T-helper 17 cell (primary cell): ENCODE measurements around the gene APOL1. TPM values are rescaled to one million over a fixed set of nuclear protein-coding genes. Genes with fewer than 3 reads are reported as not detected.
A peak's percentile ranks its signal among the peaks of the same experiment; 100 is the strongest.
"Not testable (repeated sequence)": the region's sequence is repeated elsewhere in the genome, so short reads cannot be mapped to it uniquely, and the experiment has no call there.

Experiments used
- ATAC-seq: fragments of 150-1000 bp; cut with Tn5 transposase; 2 replicates; pipeline ENCODE4 v1.10.0; 2021; ENCODE audit warnings: mild to moderate bottlenecking, moderate library complexity
- DNase-seq, 3 donors: peaks; one replicate each; pipeline versions ENCODE4 v3.0.0 to v3.0.0-alpha.2; 2020 to 2021
- H3K9me3 ChIP-seq: one replicate; pipeline ENCODE4 v1.7.0; 2013; ENCODE audit warnings: low read length, mild to moderate bottlenecking; ENCODE audit not compliant: control insufficient read depth, poor library complexity, severe bottlenecking
- H3K27ac Mint-ChIP-seq: one replicate; pipeline ENCODE4 v1.8.0; 2022; ENCODE audit warnings: mild to moderate bottlenecking, moderate library complexity, mixed read lengths
- H3K27me3 Mint-ChIP-seq: one replicate; pipeline ENCODE4 v1.8.0; 2022; ENCODE audit warnings: mixed read lengths
- H3K36me3 Mint-ChIP-seq: one replicate; pipeline ENCODE4 v1.8.0; 2022; ENCODE audit warnings: low read depth, mixed read lengths
- H3K4me1 Mint-ChIP-seq: one replicate; pipeline ENCODE4 v1.8.0; 2022; ENCODE audit warnings: mild to moderate bottlenecking, mixed read lengths
- H3K4me3 Mint-ChIP-seq: one replicate; pipeline ENCODE4 v1.8.0; 2022; ENCODE audit warnings: mild to moderate bottlenecking, moderate library complexity, mixed read lengths
- total RNA-seq, 4 donors: library from RNA in 2 of 4; stranded (reverse) in 2 of 4; gene quantifications; one replicate each; pipeline ENCODE4 v1.2.3 and lab custom pipeline; 2022 to 2026

Gene APOL1, protein sequence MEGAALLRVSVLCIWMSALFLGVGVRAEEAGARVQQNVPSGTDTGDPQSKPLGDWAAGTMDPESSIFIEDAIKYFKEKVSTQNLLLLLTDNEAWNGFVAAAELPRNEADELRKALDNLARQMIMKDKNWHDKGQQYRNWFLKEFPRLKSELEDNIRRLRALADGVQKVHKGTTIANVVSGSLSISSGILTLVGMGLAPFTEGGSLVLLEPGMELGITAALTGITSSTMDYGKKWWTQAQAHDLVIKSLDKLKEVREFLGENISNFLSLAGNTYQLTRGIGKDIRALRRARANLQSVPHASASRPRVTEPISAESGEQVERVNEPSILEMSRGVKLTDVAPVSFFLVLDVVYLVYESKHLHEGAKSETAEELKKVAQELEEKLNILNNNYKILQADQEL
- 10 to 100 TPM; 12.5 to 15.0 TPM for total RNA-seq
- total RNA-seq (lab: John Stamatoyannopoulos, UW), result 8.7 to 11.4 reads per million in 2 donors

DNA sequence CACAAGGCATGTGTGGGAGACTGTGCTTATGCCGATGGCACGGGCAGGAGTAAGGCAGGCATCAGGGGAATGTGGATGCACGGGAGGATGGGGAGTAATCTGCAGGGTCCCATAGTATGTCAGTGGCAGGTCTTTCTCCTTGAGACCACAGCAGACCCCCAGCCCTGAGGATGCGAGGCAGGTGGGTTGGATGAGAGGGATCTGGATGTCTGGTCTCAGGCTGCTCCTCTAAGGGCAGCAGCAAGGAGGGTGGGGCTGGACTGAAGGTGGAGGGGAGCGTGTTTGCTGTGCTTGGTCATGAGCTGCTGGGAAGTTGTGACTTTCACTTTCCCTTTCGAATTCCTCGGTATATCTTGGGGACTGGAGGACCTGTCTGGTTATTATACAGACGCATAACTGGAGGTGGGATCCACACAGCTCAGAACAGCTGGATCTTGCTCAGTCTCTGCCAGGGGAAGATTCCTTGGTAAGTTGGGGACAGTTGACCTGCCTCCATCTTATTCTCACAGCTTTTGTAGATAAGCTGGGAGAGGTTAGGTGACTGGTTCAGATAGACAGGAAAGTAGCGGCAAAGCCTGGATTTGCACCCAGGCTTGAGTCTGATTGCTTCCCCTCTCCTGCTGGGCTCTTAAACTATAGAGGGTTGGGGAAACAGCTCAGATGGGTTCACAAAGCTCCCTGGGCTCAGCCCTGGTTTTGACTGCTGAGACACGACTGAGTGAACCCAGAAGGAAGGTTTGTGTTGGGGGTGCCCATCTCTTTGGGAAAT lies at the start of gene APOL1:
Gene APOL1, plus strand, starts transcription at position 380 of the 769 bp plus-strand sequence. CDS start 1,823 bp downstream, outside the sequence.
- H3K36me3 Mint-ChIP-seq, result no peaks in the 10 kb centered on the region
- H3K4me1 Mint-ChIP-seq, result peaks cover 41% of the 10 kb centered on the region

DNA sequence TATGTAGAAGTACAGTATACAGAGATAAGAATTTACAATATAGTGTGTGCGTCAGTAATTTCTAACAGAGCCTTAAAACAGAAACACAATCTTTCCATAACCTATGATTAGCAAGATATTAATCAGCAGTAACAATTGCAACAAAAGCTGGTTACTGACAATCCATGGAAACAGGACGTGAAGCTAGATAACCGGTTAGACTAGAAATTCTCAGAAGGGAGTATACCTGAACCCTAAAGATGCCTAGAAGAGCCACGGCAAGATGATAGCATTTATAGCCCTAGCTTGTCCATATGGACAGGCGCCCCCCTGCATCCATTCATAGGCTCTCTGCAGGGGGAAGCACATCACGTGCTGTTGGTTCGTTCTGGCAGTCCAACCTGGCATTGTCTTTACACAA lies 49.5 kb upstream of the APOL1 start:
- not testable (repeated sequence) for DNase-seq, H3K4me1 Mint-ChIP-seq, ATAC-seq, H3K4me3 Mint-ChIP-seq, H3K9me3 ChIP-seq, H3K27ac Mint-ChIP-seq, H3K36me3 Mint-ChIP-seq
- H3K27me3 Mint-ChIP-seq, result peaks cover 38% of the 10 kb centered on the region

More for the DNA sequence above, at the start of gene APOL1:
- ATAC-seq (peak; percentile 88), DNase-seq (no peak)
- H3K27ac Mint-ChIP-seq, result peak within 1 kb of the TSS; percentile 98
- peak within 1 kb of the TSS; percentile 95 for H3K4me3 Mint-ChIP-seq
- no peaks in the 10 kb centered on the region for H3K9me3 ChIP-seq
- no peaks in the 10 kb centered on the region for H3K27me3 Mint-ChIP-seq

DNA sequence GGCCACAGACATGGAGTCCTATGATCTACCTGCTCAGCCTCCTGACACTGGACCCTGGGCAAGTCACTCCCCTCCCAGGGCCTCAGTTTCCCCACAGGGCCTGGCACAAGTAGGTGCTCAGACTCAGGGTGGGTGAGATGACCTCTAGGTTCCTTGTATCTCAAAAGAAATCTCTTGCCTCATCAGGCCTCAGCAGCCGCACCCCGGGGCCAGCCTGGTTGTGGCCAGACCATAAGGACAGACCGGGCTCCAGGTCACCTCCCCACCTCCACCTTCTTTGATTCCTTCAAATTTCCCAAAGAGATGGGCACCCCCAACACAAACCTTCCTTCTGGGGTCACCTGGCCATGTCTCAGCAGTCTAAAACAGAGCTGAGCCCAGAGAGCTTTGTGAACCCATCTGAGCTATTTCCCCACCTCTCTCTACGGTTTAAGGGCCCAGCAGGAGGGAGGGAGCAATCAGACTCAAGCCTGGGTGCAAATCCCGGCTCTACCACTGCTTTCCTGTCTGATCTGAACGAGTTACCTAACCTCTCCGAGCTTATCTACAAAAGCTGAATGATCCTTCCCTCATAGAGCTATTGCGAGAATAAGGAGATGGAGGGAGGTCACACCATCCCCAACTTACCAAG lies 48.8 kb upstream of the APOL1 start:
- H3K4me3 Mint-ChIP-seq, result no peak overlapping the region
- H3K4me1 Mint-ChIP-seq, result peaks cover 7% of the 10 kb centered on the region
- H3K9me3 ChIP-seq, result no peaks in the 10 kb centered on the region
- peaks cover 38% of the 10 kb centered on the region for H3K27me3 Mint-ChIP-seq
- H3K36me3 Mint-ChIP-seq, result no peaks in the 10 kb centered on the region
- ATAC-seq, result no peak
- DNase-seq, result no peak
- peak overlapping the region; percentile 29 for H3K27ac Mint-ChIP-seq

DNA sequence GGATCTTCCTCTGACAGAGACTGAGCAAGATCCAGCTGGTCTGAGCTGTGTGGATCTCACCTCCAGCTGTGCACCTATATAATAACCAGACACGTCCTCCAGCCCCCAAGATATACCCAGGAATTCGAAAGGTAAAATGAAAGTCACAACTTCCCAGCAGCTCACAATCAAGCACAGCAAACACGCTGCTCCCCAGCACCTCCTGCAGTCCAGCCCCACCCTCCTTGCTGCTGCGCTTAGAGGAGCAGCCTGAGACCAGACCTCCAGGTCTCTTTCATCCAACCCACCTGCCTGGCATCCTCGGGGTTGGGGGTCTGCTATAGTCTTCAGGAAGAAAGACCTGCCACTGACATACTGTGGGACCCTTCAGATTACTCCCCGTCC lies 48.3 kb upstream of the APOL1 start:
- DNase-seq, result no peak
- no peak for ATAC-seq
- Mint-ChIP-seq H3K27me3 (peaks cover 38% of the 10 kb centered on the region), H3K4me3 (no peak overlapping the region), H3K27ac (peak overlapping the region; percentile 29), H3K4me1 (peaks cover 7% of the 10 kb centered on the region), H3K36me3 (no peaks in the 10 kb centered on the region)
- H3K9me3 ChIP-seq, result no peaks in the 10 kb centered on the region

DNA sequence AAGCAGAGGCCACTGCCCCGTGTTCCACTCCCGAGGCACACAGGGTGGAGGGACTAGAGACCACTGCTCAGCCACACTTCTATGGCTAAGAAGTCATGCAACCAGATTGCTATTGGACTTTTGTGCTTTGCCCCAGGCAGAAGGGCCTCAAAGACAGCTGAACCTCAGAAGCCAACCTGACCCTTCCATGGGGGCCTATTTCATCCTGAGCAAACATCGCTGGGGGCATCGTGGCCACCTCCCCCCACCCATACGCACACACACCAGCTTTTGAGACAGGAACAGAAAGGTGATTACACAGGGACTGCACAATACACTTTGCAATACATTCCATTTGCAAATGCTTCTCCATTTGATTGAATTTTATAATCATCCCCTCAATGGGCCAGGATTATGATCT lies 47.4 kb upstream of the APOL1 start:
- peaks cover 39% of the 10 kb centered on the region for H3K27me3 Mint-ChIP-seq
- peak overlapping the region; percentile 41 for H3K27ac Mint-ChIP-seq
- not testable (repeated sequence) for H3K9me3 ChIP-seq, H3K4me3 Mint-ChIP-seq, H3K4me1 Mint-ChIP-seq, DNase-seq, ATAC-seq, H3K36me3 Mint-ChIP-seq

DNA sequence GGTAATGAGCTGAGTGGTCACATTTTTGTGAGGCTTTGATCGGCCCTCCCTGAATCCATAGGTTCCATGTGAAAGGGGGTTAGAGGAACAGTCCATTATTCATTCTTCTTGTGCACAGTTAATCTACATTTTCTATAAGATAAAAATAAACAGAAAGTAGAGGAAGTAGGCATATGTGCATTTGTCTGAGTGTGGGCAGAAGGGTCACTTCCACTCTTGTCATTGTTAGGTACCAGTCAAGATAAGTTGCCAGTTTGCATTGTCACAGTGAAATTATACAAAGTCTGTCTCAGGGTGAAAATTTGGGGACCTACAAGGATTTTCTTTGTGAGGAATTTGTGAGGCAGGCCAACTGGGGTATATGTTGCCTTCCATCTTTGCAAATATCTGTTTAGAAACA lies 46.7 kb upstream of the APOL1 start:
- Mint-ChIP-seq H3K27ac (peak overlapping the region; percentile 41), H3K4me1 (peaks cover 9% of the 10 kb centered on the region)
- no peak for DNase-seq

DNA sequence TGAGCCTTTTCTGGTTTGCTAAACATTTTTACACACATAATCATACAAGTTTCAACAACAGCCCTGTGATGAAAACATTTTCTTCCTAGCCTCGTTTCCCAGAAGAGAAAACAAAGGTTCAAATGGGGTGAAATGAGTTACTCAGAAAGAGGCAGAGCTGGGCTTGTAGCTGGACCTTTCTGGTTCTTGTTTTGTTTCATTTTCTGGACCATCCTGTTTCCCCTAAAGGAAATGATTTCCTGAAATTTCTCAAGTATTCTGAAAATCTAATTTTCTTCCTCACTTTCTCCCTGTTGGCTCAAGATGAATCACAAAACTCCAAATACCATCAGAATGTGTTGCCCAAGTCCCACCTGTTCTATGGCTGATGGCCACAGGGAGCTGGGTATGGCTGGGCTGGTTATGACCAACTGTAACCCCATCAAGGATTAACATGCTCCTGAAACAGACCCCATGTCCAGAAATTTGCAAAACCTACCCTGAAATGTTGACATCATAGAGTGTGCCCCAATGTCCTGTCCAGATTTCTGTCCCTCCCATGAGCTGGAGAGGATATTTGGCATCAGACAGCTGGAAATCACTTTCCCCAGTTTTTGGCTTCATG lies 44.7 kb upstream of the APOL1 start:
- H3K27me3 Mint-ChIP-seq, result peaks cover 52% of the 10 kb centered on the region
- H3K4me3 Mint-ChIP-seq, result no peak overlapping the region
- H3K36me3 Mint-ChIP-seq, result no peaks in the 10 kb centered on the region
- H3K4me1 Mint-ChIP-seq, result peaks cover 12% of the 10 kb centered on the region
- no peak for ATAC-seq
- H3K9me3 ChIP-seq, result no peaks in the 10 kb centered on the region
- no peak overlapping the region for H3K27ac Mint-ChIP-seq
- no peak for DNase-seq

More for the DNA sequence above, 46.7 kb upstream of the APOL1 start:
- Mint-ChIP-seq H3K36me3 (no peaks in the 10 kb centered on the region), H3K4me3 (no peak overlapping the region), H3K27me3 (peaks cover 40% of the 10 kb centered on the region)
- ATAC-seq, result no peak
- H3K9me3 ChIP-seq, result no peaks in the 10 kb centered on the region

DNA sequence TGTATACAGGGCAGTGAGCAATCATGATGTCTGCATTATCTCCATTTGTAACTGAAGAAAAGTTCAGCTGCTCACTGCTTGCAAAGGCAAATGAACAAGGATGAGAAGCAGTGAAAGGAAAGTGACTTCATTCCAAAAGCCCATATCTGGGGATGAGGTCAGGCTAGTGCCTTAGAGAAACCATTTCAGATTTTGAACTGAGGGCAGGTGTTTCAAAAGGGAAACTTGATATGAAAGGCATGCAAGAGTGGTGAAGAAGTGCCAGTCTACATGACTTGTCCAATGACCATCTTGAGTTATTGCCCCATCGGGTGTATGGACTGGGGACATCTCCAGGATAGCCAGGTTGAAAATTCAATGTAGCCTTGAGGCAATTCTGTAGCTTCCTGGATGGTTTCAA lies 44.0 kb upstream of the APOL1 start:
- peaks cover 57% of the 10 kb centered on the region for H3K27me3 Mint-ChIP-seq
- peaks cover 13% of the 10 kb centered on the region for H3K4me1 Mint-ChIP-seq
- H3K9me3 ChIP-seq, result no peaks in the 10 kb centered on the region
- no peak overlapping the region for H3K4me3 Mint-ChIP-seq
- no peak overlapping the region for H3K27ac Mint-ChIP-seq
- no peaks in the 10 kb centered on the region for H3K36me3 Mint-ChIP-seq
- ATAC-seq, result no peak
- DNase-seq, result no peak

DNA sequence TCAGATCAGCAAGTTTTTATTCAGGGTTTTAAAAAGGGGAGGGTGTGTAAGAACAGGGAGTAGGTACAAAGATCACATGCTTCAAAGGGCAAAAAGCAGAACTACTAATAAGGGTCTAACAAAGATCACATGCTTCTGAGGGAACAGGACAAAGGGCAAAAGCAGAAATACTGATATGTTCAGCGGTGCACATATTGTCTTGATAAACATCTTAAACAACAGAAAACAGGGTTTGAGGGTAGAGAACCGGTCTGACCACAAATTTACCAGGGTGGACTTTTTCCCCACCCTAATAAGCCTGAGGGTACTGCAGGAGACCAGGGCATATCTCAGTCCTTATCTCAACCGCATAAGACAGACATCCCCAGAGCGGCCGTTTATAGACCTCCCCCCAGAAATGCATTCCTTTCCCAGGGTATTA lies 43.4 kb upstream of the APOL1 start:
- H3K9me3 ChIP-seq, H3K4me3 Mint-ChIP-seq, H3K36me3 Mint-ChIP-seq, H3K27ac Mint-ChIP-seq, DNase-seq, ATAC-seq: not testable (repeated sequence)
- Mint-ChIP-seq H3K27me3 (peaks cover 58% of the 10 kb centered on the region), H3K4me1 (peaks cover 14% of the 10 kb centered on the region)

DNA sequence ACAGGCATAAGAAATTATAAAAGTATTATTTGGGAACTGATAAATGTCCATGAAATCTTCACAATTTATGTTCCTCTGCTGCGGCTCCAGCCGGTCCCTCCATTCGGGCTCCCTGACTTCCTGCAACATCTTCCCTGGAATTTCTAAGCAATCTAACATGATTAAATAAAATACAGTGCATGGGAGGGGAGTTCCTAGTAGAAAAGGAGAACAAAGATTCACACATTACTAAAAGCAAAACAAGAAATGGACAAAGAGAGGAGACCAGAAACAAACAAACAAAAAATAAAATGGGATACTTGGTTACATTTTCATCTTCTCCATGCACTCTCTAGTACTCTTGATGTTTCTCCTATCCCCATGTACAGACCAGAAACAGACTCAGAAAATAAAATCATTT lies 42.7 kb upstream of the APOL1 start:
- Mint-ChIP-seq H3K36me3 (no peaks in the 10 kb centered on the region), H3K4me1 (peaks cover 11% of the 10 kb centered on the region), H3K27ac (no peak overlapping the region), H3K4me3 (no peak overlapping the region), H3K27me3 (peaks cover 53% of the 10 kb centered on the region)
- ATAC-seq, result no peak
- H3K9me3 ChIP-seq, result no peaks in the 10 kb centered on the region
- DNase-seq, result no peak

DNA sequence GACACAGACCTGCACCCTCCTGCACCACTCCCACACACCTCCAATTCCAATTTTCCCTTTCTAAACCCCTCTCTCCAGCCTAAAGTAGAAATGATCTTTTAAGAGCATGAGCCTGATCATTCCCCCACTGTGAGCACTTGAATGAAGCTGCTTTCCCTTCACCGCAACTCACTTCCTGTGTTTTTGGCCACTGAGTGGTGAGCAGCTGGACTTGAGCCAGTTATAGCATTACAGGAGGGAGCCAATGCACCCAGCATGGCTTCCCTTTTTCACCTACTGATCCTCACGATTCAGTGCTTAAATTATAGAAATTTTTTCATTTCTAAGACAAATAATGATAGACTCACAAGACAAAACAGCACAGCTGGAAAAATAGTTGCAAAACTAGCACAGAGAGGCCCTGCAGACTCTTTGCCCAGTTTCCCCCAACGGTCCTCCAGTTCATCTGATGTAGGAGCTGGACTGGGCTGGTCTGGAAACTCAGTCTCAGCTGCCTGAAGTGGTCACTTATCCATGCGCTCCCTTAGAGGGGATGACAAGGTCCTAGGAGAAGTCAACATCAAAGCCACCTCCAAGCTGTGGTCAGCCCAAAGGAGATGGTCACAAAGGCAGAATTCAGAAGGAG lies 41.6 kb upstream of the APOL1 start:
- no peak overlapping the region for H3K4me3 Mint-ChIP-seq
- peaks cover 12% of the 10 kb centered on the region for H3K4me1 Mint-ChIP-seq
- ATAC-seq, result no peak
- peak overlapping the region; percentile 65 for H3K27ac Mint-ChIP-seq
- DNase-seq, result no peak
- peaks cover 3% of the 10 kb centered on the region for H3K36me3 Mint-ChIP-seq
- H3K9me3 ChIP-seq, result no peaks in the 10 kb centered on the region
- peaks cover 63% of the 10 kb centered on the region for H3K27me3 Mint-ChIP-seq

DNA sequence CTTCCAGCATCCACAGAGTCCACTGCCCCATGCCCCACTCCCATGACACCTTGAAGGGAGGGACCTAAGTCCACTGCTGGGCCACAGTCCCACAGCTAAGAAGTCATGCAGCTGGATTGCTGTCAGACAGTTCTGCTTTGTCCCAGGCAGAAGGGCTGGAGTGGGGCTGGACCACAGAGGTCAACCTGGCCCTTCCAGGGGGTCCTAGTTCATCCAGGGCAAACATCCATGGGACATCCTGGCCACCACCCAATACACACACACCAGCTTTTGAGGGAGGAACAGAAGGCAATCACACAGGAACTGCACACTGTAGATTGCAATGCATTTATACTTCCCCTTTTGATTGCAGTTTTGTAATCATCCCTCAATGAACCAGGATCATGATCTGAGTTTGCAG lies 40.0 kb upstream of the APOL1 start:
- ATAC-seq (no peak), DNase-seq (no peak)
- Mint-ChIP-seq H3K27ac (peak overlapping the region; percentile 41), H3K36me3 (peaks cover 3% of the 10 kb centered on the region), H3K4me1 (peaks cover 12% of the 10 kb centered on the region), H3K27me3 (peaks cover 71% of the 10 kb centered on the region), H3K4me3 (no peak overlapping the region)
- no peaks in the 10 kb centered on the region for H3K9me3 ChIP-seq
